IPS-15b (cell line): Measurements from ENCODE around the gene COX14.
A peak's percentile ranks its signal among the peaks of the same experiment; 100 is the strongest.
"Not testable (repeated sequence)": the region's sequence is repeated elsewhere in the genome, so short reads cannot be mapped to it uniquely, and the experiment has no call there.

Experiments
- H3K27me3 ChIP-seq: one replicate; pipeline ENCODE4 v1.6.1; 2013; ENCODE audit warnings: low read length; ENCODE audit not compliant: control insufficient read depth, insufficient read depth
- H3K36me3 ChIP-seq: one replicate; pipeline ENCODE4 v1.6.1; 2013; ENCODE audit warnings: low read length; ENCODE audit not compliant: control insufficient read depth, insufficient read depth
- H3K4me1 ChIP-seq: one replicate; pipeline ENCODE4 v1.6.1; 2013; ENCODE audit warnings: mild to moderate bottlenecking, low read length; ENCODE audit not compliant: control insufficient read depth, insufficient read depth
- H3K4me3 ChIP-seq: one replicate; pipeline ENCODE4 v1.5.1; 2013; ENCODE audit warnings: low read depth, low read length
- H3K9ac ChIP-seq: one replicate; pipeline ENCODE4 v1.6.1; 2013; ENCODE audit warnings: low read depth, mild to moderate bottlenecking, low read length
- H3K9me3 ChIP-seq: one replicate; pipeline ENCODE4 v1.6.1; 2013; ENCODE audit warnings: mild to moderate bottlenecking, low read length; ENCODE audit not compliant: control insufficient read depth, insufficient read depth

COX14 gene

DNA sequence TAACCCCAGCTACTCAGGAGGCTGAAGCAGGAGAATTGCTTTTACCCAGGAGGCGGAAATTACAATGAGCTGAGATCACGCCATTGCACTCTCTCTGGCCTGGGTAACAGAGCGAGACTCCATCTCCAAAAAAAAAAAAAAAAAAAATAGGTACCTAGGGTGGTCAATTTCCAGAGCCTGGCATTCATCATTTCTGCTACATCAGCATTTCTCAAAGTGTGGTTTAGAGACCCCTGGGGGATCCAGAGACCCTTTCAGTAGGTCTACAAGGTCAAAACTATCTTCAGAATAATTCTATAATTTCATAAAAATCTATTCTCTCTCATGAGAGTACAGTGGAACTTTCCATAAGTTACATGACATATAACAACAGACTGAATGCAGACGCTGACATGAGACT is 35.2 kb downstream of the COX14 start:
- Histone ChIP-seq H3K9me3 (no peaks in the 10 kb centered on the region), H3K4me1 (no peaks in the 10 kb centered on the region), H3K36me3 (peaks cover 5% of the 10 kb centered on the region), H3K9ac (no peak overlapping the region), H3K4me3 (no peak overlapping the region), H3K27me3 (no peaks in the 10 kb centered on the region)

DNA sequence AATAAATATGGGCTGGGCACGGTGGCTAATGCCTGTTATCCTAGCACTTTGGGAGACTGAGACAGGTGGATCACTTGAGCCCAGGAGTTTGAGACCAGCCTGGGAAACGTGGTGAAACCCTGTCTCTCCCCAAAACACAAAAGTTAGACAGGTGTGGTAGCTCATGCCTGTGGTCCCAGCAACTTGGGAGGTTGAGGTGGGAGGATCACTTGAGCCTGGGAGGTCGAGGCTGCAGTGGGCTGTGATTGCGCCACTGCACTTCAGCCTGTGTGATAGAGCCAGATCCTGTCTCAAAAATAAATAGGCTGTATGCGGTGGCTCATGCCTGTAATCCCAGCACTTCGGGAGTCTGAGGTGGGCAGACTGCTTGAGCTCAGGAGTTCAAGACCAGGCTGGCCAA is 36.0 kb downstream of the COX14 start:
- not testable (repeated sequence) for H3K4me3 ChIP-seq, H3K9me3 ChIP-seq, H3K27me3 ChIP-seq, H3K4me1 ChIP-seq, H3K36me3 ChIP-seq, H3K9ac ChIP-seq

DNA sequence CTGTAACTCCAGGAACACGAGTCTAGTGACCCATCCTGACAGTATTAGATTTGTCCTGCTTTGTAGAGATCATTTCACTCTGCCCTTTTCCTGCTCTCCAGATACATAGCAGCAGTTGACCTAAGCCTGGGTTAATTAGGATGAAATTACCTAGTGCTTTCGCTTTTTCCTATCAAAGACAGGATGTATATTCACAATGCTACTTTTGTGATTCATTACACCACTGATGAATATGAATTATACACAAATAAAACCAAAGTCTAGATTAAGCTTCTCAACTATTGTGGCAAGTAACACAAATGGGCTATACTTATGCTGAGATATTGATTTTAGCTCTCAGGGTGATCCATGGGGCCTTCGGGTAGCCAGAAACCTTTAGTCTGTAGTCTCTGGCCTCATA is 37.3 kb downstream of the COX14 start:
- H3K9me3 ChIP-seq: no peaks in the 10 kb centered on the region
- H3K4me1 ChIP-seq: no peaks in the 10 kb centered on the region
- H3K36me3 ChIP-seq: no peaks in the 10 kb centered on the region
- H3K9ac ChIP-seq: no peak overlapping the region
- H3K27me3 ChIP-seq: no peaks in the 10 kb centered on the region
- no peak overlapping the region for H3K4me3 ChIP-seq

DNA sequence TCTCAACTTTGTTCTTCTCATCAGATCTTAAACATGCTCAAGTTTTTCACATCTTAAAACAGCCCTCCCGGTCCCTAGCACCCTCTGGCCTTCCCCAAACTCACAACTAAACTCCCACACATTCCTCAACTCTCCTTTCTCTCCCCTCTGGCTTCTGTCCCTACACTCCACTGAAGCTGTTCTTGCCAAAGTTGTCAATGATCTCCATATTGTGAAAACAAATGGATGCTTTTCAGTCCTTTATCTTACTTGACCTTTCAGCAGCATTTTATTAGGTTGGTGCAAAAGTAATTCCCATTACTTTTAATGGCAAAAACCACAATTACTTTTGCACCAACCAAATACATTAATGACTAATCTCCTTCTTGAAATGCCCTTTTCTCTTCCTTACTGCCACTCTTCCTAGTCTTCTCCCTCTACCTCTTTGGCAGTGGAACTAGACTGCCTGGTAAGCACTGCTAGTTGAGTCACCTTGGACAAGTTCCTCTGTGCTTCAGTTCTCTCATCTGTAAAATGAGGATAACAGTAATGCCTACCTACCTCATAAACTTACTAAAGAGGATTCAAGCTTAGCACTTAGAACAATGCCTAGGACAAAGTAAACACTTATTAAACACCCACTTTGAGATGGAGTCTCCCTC is 39.1 kb downstream of the COX14 start:
- Histone ChIP-seq H3K9me3 (no peaks in the 10 kb centered on the region), H3K9ac (no peak overlapping the region), H3K36me3 (no peaks in the 10 kb centered on the region), H3K4me1 (no peaks in the 10 kb centered on the region), H3K27me3 (no peaks in the 10 kb centered on the region), H3K4me3 (no peak overlapping the region)

DNA sequence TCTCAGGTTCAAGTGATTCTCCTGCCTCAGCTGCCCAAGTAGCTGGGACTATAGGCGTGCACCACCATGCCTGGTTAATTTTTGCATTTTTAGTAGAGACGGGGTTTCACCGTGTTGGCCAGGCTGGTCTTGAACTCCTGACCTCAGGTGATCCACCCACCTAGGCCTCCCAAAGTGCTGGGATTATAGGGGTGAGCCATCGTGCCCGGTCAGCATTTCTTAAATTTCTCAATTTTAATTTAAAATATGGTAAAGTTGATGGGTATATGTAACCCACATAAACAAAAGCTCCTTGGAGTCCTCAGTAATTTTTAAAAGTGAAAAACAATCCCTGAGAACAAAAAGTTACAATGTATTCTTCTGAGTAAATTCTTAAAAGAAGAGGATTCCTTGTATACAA is 42.9 kb downstream of the COX14 start:
- H3K27me3 ChIP-seq, H3K9me3 ChIP-seq, H3K9ac ChIP-seq, H3K4me1 ChIP-seq, H3K36me3 ChIP-seq, H3K4me3 ChIP-seq: not testable (repeated sequence)

DNA sequence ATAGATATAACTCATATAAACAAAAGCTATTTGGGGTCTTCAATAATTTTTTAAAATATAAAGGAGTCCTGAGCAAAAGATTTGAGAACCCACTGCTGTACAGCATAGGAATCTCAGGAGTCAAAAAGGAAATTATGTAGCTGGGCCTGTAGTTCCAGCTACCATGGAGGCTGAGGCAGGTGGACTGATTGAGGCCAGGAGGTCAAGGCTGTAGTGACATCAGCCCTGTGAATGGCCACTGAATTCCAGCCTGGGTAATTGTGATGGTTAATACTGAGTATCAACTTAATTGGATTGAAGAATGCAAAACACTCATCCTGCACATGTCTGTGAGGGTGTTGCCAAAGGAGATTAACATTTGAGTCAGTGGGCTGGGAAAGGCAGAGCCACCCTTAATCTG is 44.6 kb downstream of the COX14 start:
- H3K36me3 ChIP-seq: no peaks in the 10 kb centered on the region
- H3K9ac ChIP-seq: no peak overlapping the region
- H3K9me3 ChIP-seq: no peaks in the 10 kb centered on the region
- H3K27me3 ChIP-seq: no peaks in the 10 kb centered on the region
- no peak overlapping the region for H3K4me3 ChIP-seq
- no peaks in the 10 kb centered on the region for H3K4me1 ChIP-seq

DNA sequence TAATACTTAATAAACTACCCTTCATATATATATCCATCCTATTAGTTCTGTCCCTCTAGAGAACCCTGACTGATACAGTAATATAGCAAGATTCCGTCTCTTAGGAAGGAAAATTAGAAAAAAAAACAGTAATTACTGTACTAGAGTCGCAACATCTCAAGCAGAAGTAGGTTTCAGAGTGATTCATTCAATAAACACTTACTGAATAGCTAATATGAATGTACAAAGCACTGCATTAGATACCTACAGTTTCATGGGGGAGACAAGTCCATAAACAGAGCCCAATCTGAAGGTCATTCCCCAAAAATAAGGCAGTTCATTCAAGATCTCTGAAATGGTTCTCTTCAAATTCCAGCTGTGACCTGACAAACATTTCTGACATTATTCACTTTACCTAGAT is 45.2 kb downstream of the COX14 start:
- Histone ChIP-seq H3K9me3 (no peaks in the 10 kb centered on the region), H3K4me3 (no peak overlapping the region), H3K9ac (no peak overlapping the region)

DNA sequence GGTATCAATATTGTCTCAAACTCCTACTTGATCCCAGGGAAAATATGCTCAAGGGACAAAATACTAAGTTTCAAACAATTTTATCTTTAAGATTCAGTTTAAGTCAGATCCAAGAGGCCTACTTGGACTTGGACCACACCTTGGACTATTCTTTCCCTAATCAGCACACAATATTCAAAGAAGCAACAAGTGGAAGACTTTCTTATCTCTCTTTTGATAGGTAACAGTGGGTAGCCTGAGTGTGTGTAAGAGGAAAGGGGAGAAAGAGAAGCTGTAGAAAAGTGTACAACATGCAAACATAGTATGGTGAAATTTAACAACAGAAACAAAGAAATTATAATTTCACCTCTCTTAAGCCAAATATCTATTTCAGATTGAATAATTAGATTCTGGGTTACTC is 48.6 kb downstream of the COX14 start:
- Histone ChIP-seq H3K9ac (no peak overlapping the region), H3K4me3 (no peak overlapping the region), H3K36me3 (no peaks in the 10 kb centered on the region), H3K9me3 (no peaks in the 10 kb centered on the region), H3K27me3 (no peaks in the 10 kb centered on the region), H3K4me1 (no peaks in the 10 kb centered on the region)

More for the DNA sequence above, 45.2 kb downstream of the COX14 start:
- no peaks in the 10 kb centered on the region for H3K36me3 ChIP-seq
- H3K27me3 ChIP-seq: no peaks in the 10 kb centered on the region
- no peaks in the 10 kb centered on the region for H3K4me1 ChIP-seq

DNA sequence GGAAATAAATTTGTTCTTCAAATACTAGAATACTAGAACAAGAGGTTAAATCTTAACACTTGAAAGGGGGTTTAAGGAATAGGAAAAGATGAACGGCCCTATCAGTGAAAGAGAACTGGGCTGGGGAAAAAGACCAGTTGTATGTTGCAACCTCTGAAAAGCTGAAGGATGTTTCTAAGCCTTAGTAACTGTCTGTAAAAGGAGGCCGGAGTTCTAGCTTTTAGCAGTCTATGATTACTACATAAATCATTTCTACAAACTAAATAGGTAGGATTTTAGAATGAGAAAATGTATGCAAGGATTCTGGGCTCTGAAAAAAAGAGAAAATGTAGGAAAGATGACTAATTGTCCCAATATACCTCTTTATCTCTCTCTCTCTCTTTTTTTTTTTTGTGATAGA is 50.2 kb downstream of the COX14 start:
- H3K9ac ChIP-seq: no peak overlapping the region
- no peaks in the 10 kb centered on the region for H3K27me3 ChIP-seq
- H3K4me3 ChIP-seq: no peak overlapping the region
- H3K9me3 ChIP-seq: no peaks in the 10 kb centered on the region
- H3K36me3 ChIP-seq: no peaks in the 10 kb centered on the region
- no peaks in the 10 kb centered on the region for H3K4me1 ChIP-seq

DNA sequence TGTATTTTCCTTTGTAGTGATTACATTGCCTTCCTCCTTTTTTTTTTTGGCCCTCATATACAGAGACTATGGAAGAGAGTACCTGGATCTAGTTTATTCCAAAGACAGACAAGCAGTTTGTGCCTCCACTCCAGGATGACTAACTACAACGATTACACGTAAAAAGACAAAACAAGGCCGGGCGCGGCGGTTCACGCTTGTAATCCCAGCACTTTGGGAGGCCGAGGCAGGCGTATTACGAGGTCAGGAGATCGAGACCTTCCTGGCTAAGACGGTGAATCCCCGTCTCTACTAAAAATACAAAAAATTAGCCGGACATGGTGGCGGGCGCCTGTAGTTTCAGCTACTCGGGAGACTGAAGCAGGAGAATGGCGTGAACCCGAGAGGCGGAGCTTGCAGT is 52.9 kb downstream of the COX14 start:
- H3K27me3 ChIP-seq: no peaks in the 10 kb centered on the region
- no peak overlapping the region for H3K4me3 ChIP-seq
- no peaks in the 10 kb centered on the region for H3K9me3 ChIP-seq
- no peak overlapping the region for H3K9ac ChIP-seq
- H3K36me3 ChIP-seq: no peaks in the 10 kb centered on the region
- H3K4me1 ChIP-seq: no peaks in the 10 kb centered on the region

DNA sequence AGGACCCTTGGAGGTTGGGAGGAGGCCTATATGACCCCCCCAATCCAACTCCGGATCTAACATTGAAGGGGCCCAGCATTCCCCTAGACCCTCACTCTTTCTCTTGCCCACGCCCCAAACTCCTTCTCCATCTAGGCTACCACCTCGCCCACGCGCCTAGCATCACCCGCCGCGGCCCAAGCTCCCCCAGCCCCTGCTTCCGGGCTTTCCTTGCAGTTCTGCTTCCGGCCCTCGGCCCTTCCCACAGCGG is 54.7 kb downstream of the COX14 start:
- no peaks in the 10 kb centered on the region for H3K9me3 ChIP-seq
- no peaks in the 10 kb centered on the region for H3K36me3 ChIP-seq
- H3K4me1 ChIP-seq: no peaks in the 10 kb centered on the region
- H3K4me3 ChIP-seq: peak overlapping the region; percentile 97
- H3K9ac ChIP-seq: peak overlapping the region; percentile 90
- H3K27me3 ChIP-seq: no peaks in the 10 kb centered on the region

DNA sequence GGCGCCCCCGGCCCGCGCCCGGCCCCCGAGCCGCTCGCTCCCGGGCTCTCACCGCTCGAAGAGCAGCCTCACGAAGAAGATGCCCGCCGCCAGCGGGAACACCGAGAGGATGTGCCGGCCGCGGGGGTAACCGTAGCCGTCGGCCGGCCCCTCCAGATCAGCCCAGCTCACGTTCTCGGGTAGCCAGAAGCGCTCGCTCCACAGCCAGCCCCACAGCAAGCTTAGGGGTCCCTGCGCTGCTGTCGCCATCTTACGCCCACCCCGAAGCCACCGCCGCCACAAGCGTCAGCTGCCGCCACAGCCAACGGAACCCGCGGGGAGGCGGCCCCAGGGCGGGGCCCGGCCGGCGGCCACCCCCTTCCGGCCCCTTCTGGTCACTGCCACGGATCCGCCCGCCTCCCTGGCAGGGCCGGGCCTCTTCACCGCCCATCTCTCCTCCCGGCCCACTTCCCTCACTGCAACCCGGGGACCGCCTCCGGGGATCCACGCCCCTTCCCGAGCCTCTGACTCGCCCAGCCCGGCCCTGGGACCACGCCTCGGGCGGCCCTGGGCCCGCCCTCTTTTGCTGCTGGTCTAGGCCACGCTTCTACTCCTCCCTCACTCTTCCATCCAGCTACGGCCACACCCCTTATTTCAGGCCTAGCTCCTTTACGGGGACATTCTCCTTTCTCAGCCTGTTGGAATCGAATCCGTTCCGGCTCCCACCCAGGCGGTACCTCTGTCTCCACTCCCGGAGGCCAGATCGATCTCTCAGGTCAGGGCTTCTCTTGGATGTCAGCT is 55.2 kb downstream of the COX14 start, which contains the start of gene CERS5:
Gene CERS5 (minus strand): TSS at position 321 of the 780 bp plus-strand sequence. CDS start 72 bp downstream, at position 249.
- Histone ChIP-seq H3K4me3 (peak within 1 kb of the TSS; percentile 97), H3K27me3 (no peaks in the 10 kb centered on the region), H3K9me3 (no peaks in the 10 kb centered on the region), H3K9ac (peak within 1 kb of the TSS; percentile 90), H3K36me3 (no peaks in the 10 kb centered on the region), H3K4me1 (no peaks in the 10 kb centered on the region)
